Testis (tissue), 3 donors: Measurements from ENCODE around the gene BATF. TPM values are rescaled to one million over a fixed set of nuclear protein-coding genes. Genes with fewer than 3 reads are reported as not detected.

Experiments used
- DNase-seq: peaks from one replicate; pipeline ENCODE4 v3.0.0-alpha.2; 2019
- H3K27ac ChIP-seq, 2 donors: fragments of 200-600 bp; sonication (generic); one replicate each; pipeline ENCODE4 v1.5.1; 2019
- H3K27me3 ChIP-seq: fragments of 200-600 bp; sonication (generic); one replicate; pipeline ENCODE4 v1.5.1; 2019
- H3K36me3 ChIP-seq: fragments of 200-600 bp; sonication (generic); one replicate; pipeline ENCODE4 v1.5.1; 2017; ENCODE audit warnings: low read depth; ENCODE audit errors: missing control alignments
- H3K4me1 ChIP-seq: fragments of 200-600 bp; sonication (generic); one replicate; pipeline ENCODE4 v1.5.1; 2019
- H3K4me3 ChIP-seq, 2 donors: fragments of 200-600 bp; sonication (generic); one replicate each; pipeline ENCODE4 v1.5.1; 2017 to 2019
- H3K9me3 ChIP-seq: fragments of 200-600 bp; sonication (generic); one replicate; pipeline ENCODE4 v1.5.1; 2017
- POLR2A ChIP-seq: fragments of 450-650 bp; IDR thresholded peaks from one replicate; pipeline ENCODE4 v1.6.1; 2017; ENCODE audit warnings: antibody characterized with exemption, mild to moderate bottlenecking, moderate library complexity
- WGBS, 2 donors: methylation state at CpG; one replicate each; pipeline ENCODE4 v1.1.5; 2018; 5-methylcytosine and 5-hydroxymethylcytosine counted together
- intact Hi-C: fragments of 100-400 bp; cut with DNase I; formaldehyde crosslinking; loops from one replicate; pipeline ENCODE4 v1.15.1; 2023; ENCODE audit warnings: low total_unique reads
- polyA plus RNA-seq: library from polyadenylated mRNA; stranded (reverse); fragments of 350-450 nt; fragmentation: Illumina TruSeq; extraction: RNeasy Lipid Tissue Mini Kit (QIAGEN cat#74804); gene quantifications from one replicate; pipeline ENCODE4 v1.2.3, GENCODE V29; 2014; ENCODE audit warnings: low read depth, low replicate concordance; ENCODE audit not compliant: insufficient read depth
- total RNA-seq, 2 donors: library from RNA; depleted of rRNA; stranded (reverse); fragments of >200 nt; gene quantifications; one replicate each; pipeline ENCODE4 v1.2.3, GENCODE V29; 2016
- TF ChIP-seq, protein P1 (sequence below), 3 experiments: fragments of 450-650 bp in 2 of 3; fragments of 200-600 bp in 1 of 3; sonication (generic) in 1 of 3; IDR thresholded peaks; one replicate each; pipeline ENCODE4 v1.5.1; 2016 to 2019; ENCODE audit warnings: antibody characterized with exemption in 3 of 3, mild to moderate bottlenecking in 2 of 3, moderate library complexity in 1 of 3

Gene BATF
- total and polyA plus RNA-seq, 3 donors from 2014 or later: 0.63 to 2.9 (median 1.5) TPM

DNA sequence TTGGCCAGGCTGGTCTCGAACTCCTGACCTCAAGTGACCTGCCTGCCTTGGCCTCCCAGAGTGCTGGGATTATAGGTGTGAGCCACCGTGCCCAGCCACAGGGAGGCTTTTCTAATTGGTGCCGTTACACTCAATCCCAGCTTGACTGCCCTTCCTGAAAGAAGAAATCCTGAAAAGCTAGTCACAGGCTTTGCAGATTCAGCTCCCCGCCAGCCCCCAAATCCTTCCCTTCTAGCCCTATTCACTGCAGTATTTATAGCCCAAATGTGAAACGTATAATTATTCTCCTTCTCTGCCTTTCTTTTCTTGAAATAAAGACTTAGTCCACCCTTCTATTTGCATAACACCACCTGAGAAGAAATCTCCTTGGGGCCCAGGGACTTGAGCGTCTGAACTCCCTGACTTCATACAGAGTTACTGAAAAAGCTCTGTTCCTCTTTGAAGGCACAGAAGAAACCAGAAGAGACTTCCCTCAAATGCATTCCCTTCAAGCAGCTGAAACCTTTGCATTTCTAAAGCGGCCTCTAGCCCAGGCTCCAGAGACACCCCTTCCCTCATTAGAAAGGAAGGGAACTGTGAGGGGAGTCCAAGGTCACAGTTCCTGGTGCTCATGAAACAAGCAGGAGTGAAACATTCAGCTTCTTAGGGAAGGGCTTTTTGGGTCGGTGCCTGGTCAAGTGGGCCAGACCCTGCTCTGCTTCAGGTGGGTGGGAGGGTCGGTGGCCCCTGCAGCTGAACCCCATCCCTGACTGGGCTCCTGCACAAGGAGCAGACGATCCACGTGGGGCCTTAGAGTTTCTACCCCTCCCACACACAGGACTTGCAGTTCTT is 42.3 kb upstream of the BATF start:
- no peaks in the 10 kb centered on the region for H3K27me3 ChIP-seq
- TF ChIP-seq, protein P1, sequence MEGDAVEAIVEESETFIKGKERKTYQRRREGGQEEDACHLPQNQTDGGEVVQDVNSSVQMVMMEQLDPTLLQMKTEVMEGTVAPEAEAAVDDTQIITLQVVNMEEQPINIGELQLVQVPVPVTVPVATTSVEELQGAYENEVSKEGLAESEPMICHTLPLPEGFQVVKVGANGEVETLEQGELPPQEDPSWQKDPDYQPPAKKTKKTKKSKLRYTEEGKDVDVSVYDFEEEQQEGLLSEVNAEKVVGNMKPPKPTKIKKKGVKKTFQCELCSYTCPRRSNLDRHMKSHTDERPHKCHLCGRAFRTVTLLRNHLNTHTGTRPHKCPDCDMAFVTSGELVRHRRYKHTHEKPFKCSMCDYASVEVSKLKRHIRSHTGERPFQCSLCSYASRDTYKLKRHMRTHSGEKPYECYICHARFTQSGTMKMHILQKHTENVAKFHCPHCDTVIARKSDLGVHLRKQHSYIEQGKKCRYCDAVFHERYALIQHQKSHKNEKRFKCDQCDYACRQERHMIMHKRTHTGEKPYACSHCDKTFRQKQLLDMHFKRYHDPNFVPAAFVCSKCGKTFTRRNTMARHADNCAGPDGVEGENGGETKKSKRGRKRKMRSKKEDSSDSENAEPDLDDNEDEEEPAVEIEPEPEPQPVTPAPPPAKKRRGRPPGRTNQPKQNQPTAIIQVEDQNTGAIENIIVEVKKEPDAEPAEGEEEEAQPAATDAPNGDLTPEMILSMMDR (IDR thresholded peaks at IDR 0.05): no peak
- TF ChIP-seq POLR2A: no peak
- no peak for DNase-seq
- WGBS, 2 donors: 43 to 49% methylated on average over 11 of the region's 11 CpGs
- H3K36me3 ChIP-seq: no peaks in the 10 kb centered on the region
- H3K4me1 ChIP-seq: peaks cover 7% of the 10 kb centered on the region
- H3K9me3 ChIP-seq: no peaks in the 10 kb centered on the region
- H3K27ac ChIP-seq: no peak overlapping the region
- no peak overlapping the region for H3K4me3 ChIP-seq
- intact Hi-C loops: no loop called here

DNA sequence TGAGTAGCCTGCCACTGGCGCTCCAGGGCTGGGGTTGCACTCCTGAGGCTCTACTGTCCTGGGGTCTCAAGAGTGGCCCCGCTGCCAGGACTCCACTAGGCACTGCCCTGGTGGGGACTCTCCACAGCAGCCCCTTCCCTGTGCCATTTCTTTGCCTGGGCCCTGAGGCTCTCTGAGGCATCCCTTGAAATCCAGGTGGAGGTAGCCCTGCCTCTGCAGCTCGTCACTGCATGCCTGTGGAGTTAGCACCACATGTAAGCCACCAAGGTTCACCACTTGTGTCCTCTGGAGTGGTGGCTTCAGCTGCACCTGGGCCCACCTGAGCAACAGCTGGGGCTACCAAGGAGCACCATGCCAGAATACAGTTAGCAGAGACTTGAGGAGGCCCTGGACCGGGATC is 39.9 kb upstream of the BATF start:
- Histone ChIP-seq H3K4me1 (peaks cover 7% of the 10 kb centered on the region), H3K27ac (no peak overlapping the region), H3K36me3 (no peaks in the 10 kb centered on the region), H3K9me3 (no peaks in the 10 kb centered on the region), H3K4me3 (no peak overlapping the region), H3K27me3 (no peaks in the 10 kb centered on the region)
- no peak for TF ChIP-seq POLR2A
- TF ChIP-seq, protein P1 (IDR thresholded peaks at IDR 0.05): no peak
- no peak for DNase-seq
- intact Hi-C loops: no loop called here
- 99 to 100% methylated on average over 3 to 4 of the region's 4 CpGs for WGBS, 2 donors

DNA sequence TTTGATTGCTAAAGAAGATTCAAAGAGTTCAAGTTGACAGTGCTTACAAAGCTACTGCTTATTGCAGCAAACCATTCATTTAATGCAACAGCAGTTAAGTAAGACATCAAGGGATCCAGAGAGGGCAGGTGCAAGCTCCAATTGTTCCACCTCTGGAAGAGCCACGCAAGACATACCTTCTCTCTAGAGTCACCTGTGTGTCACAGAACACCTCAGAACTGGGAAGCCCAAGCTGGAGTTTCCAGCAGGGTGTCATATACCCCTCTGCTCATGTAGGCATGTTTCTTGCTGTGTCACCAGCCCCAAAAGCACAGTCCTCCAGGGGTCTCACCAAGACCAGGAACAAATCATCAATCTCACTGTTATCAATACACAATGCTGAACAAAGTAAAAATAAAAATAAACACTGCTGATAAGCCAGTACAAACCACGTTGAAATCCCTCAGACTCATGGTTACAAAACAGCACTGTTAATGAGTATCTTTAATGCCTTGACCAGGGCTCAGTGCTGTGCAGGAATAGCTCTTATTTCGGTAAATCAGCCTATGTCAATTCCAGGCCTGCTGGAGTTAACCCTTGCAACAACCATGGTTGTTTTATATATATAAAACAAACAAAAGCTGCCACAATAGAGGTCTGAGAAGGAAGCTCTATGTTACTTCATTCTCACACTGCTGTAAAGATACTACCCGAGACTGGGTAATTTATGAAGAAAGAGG is 37.4 kb upstream of the BATF start:
- no peak for DNase-seq
- Histone ChIP-seq H3K27ac (no peak overlapping the region), H3K4me1 (peaks cover 5% of the 10 kb centered on the region), H3K27me3 (no peaks in the 10 kb centered on the region), H3K4me3 (no peak overlapping the region), H3K36me3 (no peaks in the 10 kb centered on the region), H3K9me3 (no peaks in the 10 kb centered on the region)
- TF ChIP-seq, protein P1 (IDR thresholded peaks at IDR 0.05): no peak
- TF ChIP-seq POLR2A: no peak
- WGBS, 2 donors: 71 to 74% methylated on average over 4 of the region's 4 CpGs
- intact Hi-C loops: loop anchor here (5.0 kb wide), 1 partner anchor 178 kb away; no protein-coding TSS in a partner anchor

DNA sequence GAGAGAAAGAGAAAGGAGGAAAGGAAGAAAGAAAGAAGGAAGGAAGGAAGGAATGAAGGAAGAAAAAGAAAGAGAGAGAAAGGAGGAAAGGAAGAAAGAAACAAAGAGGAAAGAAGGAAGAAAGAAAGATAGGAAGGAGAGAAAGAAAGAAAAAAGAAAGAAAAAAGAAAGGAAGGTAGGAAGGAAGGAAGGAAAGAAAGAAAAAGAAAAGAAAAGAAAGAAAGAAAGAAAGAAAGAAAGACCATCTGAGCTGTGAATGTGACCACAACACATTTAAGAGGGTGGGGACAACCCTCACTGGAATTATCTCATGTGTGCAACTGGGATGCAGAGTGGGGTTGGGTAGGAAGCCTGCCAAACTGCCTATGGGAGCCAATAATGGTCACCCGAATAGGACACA is 36.0 kb upstream of the BATF start:
- no peak overlapping the region for H3K27ac ChIP-seq
- TF ChIP-seq POLR2A: no peak
- TF ChIP-seq, protein P1 (IDR thresholded peaks at IDR 0.05): no peak
- no peaks in the 10 kb centered on the region for H3K27me3 ChIP-seq
- H3K4me3 ChIP-seq: no peak overlapping the region
- WGBS, 2 donors: 69 to 89% methylated on average over 1 of the region's 1 CpG
- no peak for DNase-seq
- H3K4me1 ChIP-seq: no peaks in the 10 kb centered on the region
- no peaks in the 10 kb centered on the region for H3K36me3 ChIP-seq
- H3K9me3 ChIP-seq: no peaks in the 10 kb centered on the region
- intact Hi-C loops: loop anchor here (5.0 kb wide), 1 partner anchor 179 kb away; no protein-coding TSS in a partner anchor
